Fibroblast of lung (primary cell): ENCODE data around the gene C1GALT1. TPM values are rescaled to one million over a fixed set of nuclear protein-coding genes. Genes with fewer than 3 reads are reported as not detected.
A peak's percentile ranks its signal among the peaks of the same experiment; 100 is the strongest.

Source experiments
- DNase-seq, 2 donors: peaks; one replicate each; pipeline versions ENCODE4 v3.0.0 to v3.0.0-alpha.2; 2010; ENCODE audit warnings: low read depth in 2 of 2
- H2AFZ ChIP-seq: 2 replicates; pipeline ENCODE4 v1.5.1; 2012; ENCODE audit warnings: low read length, control low read depth, inconsistent platforms
- H3K27ac ChIP-seq: 2 replicates; pipeline ENCODE4 v1.5.1; 2011; ENCODE audit warnings: low read length, control low read depth; ENCODE audit not compliant: insufficient read depth
- H3K27me3 ChIP-seq: 2 replicates; pipeline ENCODE4 v1.5.1; 2011; ENCODE audit warnings: mild to moderate bottlenecking, low read length; ENCODE audit not compliant: control insufficient read depth, insufficient read depth
- H3K36me3 ChIP-seq: 2 replicates; pipeline ENCODE4 v1.5.1; 2011; ENCODE audit warnings: low read length; ENCODE audit not compliant: control insufficient read depth, insufficient read depth
- H3K4me1 ChIP-seq: 2 replicates; pipeline ENCODE4 v1.5.1; 2011; ENCODE audit warnings: low read length; ENCODE audit not compliant: control insufficient read depth, insufficient read depth; ENCODE audit errors: extremely low read depth
- H3K4me2 ChIP-seq: 2 replicates; pipeline ENCODE4 v1.5.1; 2011; ENCODE audit warnings: low read length, control low read depth; ENCODE audit not compliant: insufficient read depth; ENCODE audit errors: extremely low read depth
- H3K4me3 ChIP-seq, 4 experiments: fragments of 200-600 bp in 1 of 4; sonication (generic) in 1 of 4; replicated peaks in 1 of 4; 2 replicates each; pipeline ENCODE4 v1.5.1; 2011 to 2016; ENCODE audit warnings: low read length in 4 of 4, low read depth in 3 of 4, mild to moderate bottlenecking in 3 of 4, control low read depth in 2 of 4, inconsistent platforms in 1 of 4, mixed read lengths in 1 of 4; ENCODE audit not compliant: insufficient read depth in 1 of 4; ENCODE audit errors: control extremely low read depth in 1 of 4
- H3K79me2 ChIP-seq: 2 replicates; pipeline ENCODE4 v1.5.1; 2012; ENCODE audit warnings: mild to moderate bottlenecking, low read length, inconsistent platforms; ENCODE audit not compliant: control insufficient read depth, insufficient read depth
- H3K9ac ChIP-seq: 2 replicates; pipeline ENCODE4 v1.5.1; 2011; ENCODE audit warnings: mild to moderate bottlenecking, low read length, control low read depth; ENCODE audit not compliant: insufficient read depth
- H3K9me3 ChIP-seq: 2 replicates; pipeline ENCODE4 v1.5.1; 2012; ENCODE audit warnings: low read depth, low read length; ENCODE audit not compliant: control insufficient read depth, insufficient read depth
- H4K20me1 ChIP-seq: 2 replicates; pipeline ENCODE4 v1.5.1; 2011; ENCODE audit warnings: low read length; ENCODE audit not compliant: control insufficient read depth, insufficient read depth; ENCODE audit errors: extremely low read depth
- EZH2 ChIP-seq: IDR thresholded peaks from 2 replicates; pipeline ENCODE4 v1.5.1; 2012; ENCODE audit warnings: low read length, control low read depth, mild to moderate bottlenecking; ENCODE audit errors: missing control alignments
- polyA plus RNA-seq, 2 donors: library from polyadenylated mRNA; depleted of rRNA in 1 of 2; stranded (reverse) in 1 of 2; unstranded in 1 of 2; fragments of >200 nt; gene quantifications; 2 replicates each; pipeline ENCODE4 v1.2.1, GENCODE V29; 2011 to 2012; ENCODE audit warnings: missing spikeins in 1 of 2
- total RNA-seq: library from RNA; depleted of rRNA; stranded (reverse); fragments of >200 nt; gene quantifications from 2 replicates; pipeline ENCODE4 v1.2.1, GENCODE V29; 2014
- TF ChIP-seq, protein P1 (sequence below), 2 donors: IDR thresholded peaks in 1 of 2; conservative IDR thresholded peaks in 1 of 2; 1 replicate in 1 of 2; 2 replicates in 1 of 2; pipeline ENCODE4 v1.5.1; 2011 to 2012; ENCODE audit warnings: low read length in 2 of 2, control low read depth in 1 of 2, inconsistent platforms in 1 of 2, low read depth in 1 of 2, mild to moderate bottlenecking in 1 of 2

Gene C1GALT1
- total and polyA plus RNA-seq, 2 donors (not counting 1 experiment from before 2014, with no cell fraction given) = 17.0 to 26.3 TPM

DNA sequence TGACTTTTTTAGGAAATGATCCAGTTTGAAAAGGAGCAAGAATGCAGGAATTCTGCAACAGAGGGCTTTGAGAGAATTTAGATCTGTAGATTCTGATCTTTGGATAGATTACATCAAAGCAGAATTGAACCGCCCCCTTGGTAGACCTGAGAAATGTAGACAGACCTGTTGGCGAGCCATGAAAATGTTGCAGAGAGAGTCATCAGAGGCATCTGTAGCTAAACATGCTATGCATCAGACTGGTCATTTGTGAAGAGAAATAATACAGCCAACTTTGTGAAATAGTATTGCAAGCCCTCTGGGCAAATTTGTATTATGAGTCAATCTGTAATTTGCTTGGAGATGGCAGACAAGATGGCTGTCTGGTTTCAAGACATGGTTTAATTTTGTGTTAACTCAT lies 4.3 kb upstream of the C1GALT1 start:
- Histone ChIP-seq H3K36me3 (no peaks in the 10 kb centered on the region), H3K4me2 (no peak overlapping the region), H3K27me3 (no peaks in the 10 kb centered on the region), H3K4me3 (no peak overlapping the region), H4K20me1 (no peaks in the 10 kb centered on the region), H3K9ac (no peak overlapping the region), H3K79me2 (peaks cover 2% of the 10 kb centered on the region), H3K27ac (no peak overlapping the region), H2AFZ (no peak overlapping the region), H3K4me1 (peaks cover 7% of the 10 kb centered on the region), H3K9me3 (no peaks in the 10 kb centered on the region)
- no peak for DNase-seq
- TF ChIP-seq, protein P1, sequence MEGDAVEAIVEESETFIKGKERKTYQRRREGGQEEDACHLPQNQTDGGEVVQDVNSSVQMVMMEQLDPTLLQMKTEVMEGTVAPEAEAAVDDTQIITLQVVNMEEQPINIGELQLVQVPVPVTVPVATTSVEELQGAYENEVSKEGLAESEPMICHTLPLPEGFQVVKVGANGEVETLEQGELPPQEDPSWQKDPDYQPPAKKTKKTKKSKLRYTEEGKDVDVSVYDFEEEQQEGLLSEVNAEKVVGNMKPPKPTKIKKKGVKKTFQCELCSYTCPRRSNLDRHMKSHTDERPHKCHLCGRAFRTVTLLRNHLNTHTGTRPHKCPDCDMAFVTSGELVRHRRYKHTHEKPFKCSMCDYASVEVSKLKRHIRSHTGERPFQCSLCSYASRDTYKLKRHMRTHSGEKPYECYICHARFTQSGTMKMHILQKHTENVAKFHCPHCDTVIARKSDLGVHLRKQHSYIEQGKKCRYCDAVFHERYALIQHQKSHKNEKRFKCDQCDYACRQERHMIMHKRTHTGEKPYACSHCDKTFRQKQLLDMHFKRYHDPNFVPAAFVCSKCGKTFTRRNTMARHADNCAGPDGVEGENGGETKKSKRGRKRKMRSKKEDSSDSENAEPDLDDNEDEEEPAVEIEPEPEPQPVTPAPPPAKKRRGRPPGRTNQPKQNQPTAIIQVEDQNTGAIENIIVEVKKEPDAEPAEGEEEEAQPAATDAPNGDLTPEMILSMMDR (conservative IDR thresholded peaks at IDR 0.05 in 1 of 2, IDR thresholded peaks at IDR 0.05 in 1 of 2; ENCODE audit: low read depth in 1 of 2, low read length in 2 of 2) = no peak
- no peak for TF ChIP-seq EZH2

DNA sequence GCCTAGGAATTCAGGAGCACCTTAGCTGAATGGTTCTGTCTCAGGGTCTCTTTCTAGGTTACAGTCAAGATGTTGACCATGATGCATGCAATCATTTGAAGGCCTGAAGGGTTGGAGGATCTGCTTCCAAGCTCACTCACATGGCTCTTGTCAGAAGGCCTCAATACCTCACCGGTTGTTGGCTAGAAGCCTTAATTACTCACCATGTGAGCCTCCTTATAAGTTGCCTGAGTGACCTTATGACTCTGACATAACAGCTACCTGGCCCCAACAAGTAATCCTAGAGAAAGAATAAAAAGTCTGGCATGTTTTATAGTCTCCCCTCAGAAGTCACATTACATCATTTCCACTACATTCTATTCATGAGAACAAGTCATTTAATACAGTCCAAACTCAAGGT lies 3.4 kb upstream of the C1GALT1 start:
- no peak overlapping the region for H2AFZ ChIP-seq
- DNase-seq = peak in 1 of 2 donors; percentile 25
- H3K27ac ChIP-seq = no peak overlapping the region
- no peak overlapping the region for H3K4me2 ChIP-seq
- H3K9ac ChIP-seq = no peak overlapping the region
- H3K9me3 ChIP-seq = no peaks in the 10 kb centered on the region
- H3K4me3 ChIP-seq = no peak overlapping the region
- H4K20me1 ChIP-seq = no peaks in the 10 kb centered on the region
- peaks cover 8% of the 10 kb centered on the region for H3K79me2 ChIP-seq
- H3K4me1 ChIP-seq = peaks cover 7% of the 10 kb centered on the region
- no peaks in the 10 kb centered on the region for H3K27me3 ChIP-seq
- TF ChIP-seq EZH2 = no peak
- TF ChIP-seq, protein P1 (conservative IDR thresholded peaks at IDR 0.05 in 1 of 2, IDR thresholded peaks at IDR 0.05 in 1 of 2; ENCODE audit: low read depth in 1 of 2, low read length in 2 of 2) = no peak
- H3K36me3 ChIP-seq = no peaks in the 10 kb centered on the region

DNA sequence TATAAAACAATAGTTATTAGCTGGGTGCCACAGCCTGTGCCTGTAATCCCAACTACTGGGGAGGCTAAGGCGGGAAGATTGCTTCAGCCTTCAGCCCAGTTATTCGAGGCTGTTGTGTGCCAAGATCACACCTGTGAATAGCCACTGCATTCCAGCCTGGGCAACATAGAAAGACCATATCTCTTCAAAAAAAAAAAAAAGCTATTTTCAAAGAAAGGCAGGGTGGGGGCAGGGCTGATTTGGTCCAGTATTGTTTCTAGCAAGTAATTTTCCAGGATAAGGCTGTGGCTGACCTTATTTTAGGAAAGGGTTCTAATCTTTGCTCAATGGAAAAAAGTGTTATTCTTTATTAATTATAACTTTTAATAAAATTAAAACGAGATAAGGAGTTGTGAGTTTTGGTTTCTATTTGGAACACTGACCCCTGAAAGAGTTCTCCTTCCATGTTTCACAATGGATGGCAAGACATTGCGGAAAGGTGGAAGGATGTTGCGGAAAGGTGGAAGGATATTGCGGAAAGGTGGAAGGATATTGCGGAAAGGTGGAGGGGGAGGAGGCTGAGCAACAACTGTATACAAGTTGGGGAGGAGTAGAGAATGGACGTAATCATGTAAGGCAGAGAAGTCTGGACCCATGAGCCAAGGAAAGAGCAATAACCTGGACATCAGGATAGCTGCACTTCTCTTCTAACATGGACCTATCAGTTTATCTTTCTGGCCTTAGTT lies 1.5 kb upstream of the C1GALT1 start:
- Histone ChIP-seq H3K9ac (no peak overlapping the region), H3K9me3 (no peaks in the 10 kb centered on the region), H3K4me2 (peak overlapping the region; percentile 96), H3K36me3 (no peaks in the 10 kb centered on the region), H4K20me1 (no peaks in the 10 kb centered on the region), H2AFZ (no peak overlapping the region), H3K4me1 (peaks cover 7% of the 10 kb centered on the region), H3K79me2 (peaks cover 19% of the 10 kb centered on the region), H3K27ac (no peak overlapping the region), H3K27me3 (no peaks in the 10 kb centered on the region), H3K4me3 (peak overlapping the region; percentile 70 to 98 (median 84))
- DNase-seq = no peak
- TF ChIP-seq, protein P1 (conservative IDR thresholded peaks at IDR 0.05 in 1 of 2, IDR thresholded peaks at IDR 0.05 in 1 of 2; ENCODE audit: low read depth in 1 of 2, low read length in 2 of 2) = no peak
